Transverse colon (tissue), 4 donors: Measurements from ENCODE around the gene POLD4.

Experiments used
- POLR2AphosphoS5 ChIP-seq, 3 donors: sonication (generic); formaldehyde crosslinking; IDR thresholded peaks; one replicate each; pipeline ENCODE4 v1.6.1; 2016; ENCODE audit warnings: antibody characterized with exemption in 3 of 3
- TF ChIP-seq, protein P1 (sequence below), 5 experiments: fragments of 200-600 bp in 3 of 5; fragments of 450-650 bp in 2 of 5; sonication (generic) in 3 of 5; IDR thresholded peaks; 1 replicate in 2 of 5; 2 replicates in 3 of 5; pipeline ENCODE4 v1.5.1; 2016 to 2017; ENCODE audit warnings: antibody characterized with exemption in 5 of 5, inconsistent platforms in 3 of 5, mild to moderate bottlenecking in 2 of 5, moderate library complexity in 1 of 5

DNA sequence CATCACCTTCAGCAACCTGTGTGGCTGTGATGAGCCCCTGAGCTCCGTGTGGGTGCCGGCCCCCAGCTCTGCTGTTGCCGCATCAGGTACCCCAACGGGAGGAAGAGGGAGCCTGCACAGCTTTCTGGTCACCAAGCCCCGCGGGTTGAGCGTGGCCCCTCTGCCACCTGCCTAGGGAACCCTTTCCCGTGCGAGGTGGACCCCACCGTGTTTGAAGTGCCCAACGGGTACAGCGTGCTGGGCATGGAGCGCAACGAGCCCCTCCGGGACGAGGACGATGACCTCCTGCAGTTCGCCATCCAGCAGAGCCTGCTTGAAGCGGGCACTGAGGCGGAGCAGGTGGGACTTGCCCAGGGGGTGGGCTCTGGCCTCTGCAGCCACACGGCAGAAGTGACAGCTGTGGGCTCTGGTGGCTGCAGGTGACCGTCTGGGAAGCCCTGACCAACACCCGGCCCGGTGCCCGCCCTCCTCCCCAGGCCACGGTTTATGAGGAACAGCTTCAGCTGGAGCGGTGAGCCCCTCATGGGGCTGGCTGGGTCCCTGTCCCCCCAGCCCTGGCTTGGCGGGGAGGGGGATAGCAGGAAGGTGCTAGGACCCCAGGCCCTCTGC lies 51.9 kb downstream of the POLD4 start:
- TF ChIP-seq, protein P1, sequence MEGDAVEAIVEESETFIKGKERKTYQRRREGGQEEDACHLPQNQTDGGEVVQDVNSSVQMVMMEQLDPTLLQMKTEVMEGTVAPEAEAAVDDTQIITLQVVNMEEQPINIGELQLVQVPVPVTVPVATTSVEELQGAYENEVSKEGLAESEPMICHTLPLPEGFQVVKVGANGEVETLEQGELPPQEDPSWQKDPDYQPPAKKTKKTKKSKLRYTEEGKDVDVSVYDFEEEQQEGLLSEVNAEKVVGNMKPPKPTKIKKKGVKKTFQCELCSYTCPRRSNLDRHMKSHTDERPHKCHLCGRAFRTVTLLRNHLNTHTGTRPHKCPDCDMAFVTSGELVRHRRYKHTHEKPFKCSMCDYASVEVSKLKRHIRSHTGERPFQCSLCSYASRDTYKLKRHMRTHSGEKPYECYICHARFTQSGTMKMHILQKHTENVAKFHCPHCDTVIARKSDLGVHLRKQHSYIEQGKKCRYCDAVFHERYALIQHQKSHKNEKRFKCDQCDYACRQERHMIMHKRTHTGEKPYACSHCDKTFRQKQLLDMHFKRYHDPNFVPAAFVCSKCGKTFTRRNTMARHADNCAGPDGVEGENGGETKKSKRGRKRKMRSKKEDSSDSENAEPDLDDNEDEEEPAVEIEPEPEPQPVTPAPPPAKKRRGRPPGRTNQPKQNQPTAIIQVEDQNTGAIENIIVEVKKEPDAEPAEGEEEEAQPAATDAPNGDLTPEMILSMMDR (IDR thresholded peaks at IDR 0.05): no peak
- no peak for TF ChIP-seq POLR2AphosphoS5 (IDR thresholded peaks at IDR 0.05)
